Measurements from ENCODE around the gene ZNF778.
"Not testable (repeated sequence)": the region's sequence is repeated elsewhere in the genome, so short reads cannot be mapped to it uniquely, and the experiment has no call there.

Gene ZNF778

DNA sequence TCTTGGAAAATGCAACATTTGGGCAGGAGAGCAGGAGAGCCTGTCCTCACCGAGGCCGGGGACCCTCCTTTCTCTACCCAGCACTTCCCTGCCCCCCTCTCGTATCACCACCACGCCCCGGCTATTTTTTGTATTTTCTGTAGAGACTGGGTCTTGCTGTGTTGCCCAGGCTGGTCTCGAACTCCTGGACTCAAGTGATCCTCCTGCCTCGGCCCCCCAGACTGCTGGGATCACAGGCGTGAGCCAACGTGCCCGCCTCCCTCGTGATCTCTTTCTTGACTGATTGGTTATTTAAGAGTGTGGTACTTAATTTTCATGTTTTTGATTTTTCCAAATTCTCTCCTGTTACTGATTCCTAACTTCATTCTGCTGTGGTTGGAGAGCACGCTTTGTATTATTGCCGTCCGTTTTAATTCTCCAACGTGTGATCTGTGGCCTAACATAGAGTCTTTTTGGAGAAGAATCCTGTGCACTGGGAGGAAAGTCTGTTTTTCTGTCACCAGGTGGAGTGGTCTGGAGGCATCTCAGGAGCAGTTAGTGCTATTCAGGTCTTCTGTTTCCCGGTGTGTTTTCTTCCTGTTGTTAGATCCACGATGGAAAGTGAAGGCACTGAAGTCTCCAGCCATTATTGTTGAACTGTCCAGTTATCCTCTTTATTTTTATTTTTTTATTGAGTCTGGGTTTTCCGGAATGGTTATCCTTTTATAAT is 40.4 kb downstream of the ZNF778 start:
- DNase-seq (ENCODE audit: low spot score), result no peak

GRCh38 chr16:89259901-89260300 is 42.4 kb downstream of the ZNF778 start:
- DNase-seq (ENCODE audit: low spot score), result not testable (repeated sequence)

DNA sequence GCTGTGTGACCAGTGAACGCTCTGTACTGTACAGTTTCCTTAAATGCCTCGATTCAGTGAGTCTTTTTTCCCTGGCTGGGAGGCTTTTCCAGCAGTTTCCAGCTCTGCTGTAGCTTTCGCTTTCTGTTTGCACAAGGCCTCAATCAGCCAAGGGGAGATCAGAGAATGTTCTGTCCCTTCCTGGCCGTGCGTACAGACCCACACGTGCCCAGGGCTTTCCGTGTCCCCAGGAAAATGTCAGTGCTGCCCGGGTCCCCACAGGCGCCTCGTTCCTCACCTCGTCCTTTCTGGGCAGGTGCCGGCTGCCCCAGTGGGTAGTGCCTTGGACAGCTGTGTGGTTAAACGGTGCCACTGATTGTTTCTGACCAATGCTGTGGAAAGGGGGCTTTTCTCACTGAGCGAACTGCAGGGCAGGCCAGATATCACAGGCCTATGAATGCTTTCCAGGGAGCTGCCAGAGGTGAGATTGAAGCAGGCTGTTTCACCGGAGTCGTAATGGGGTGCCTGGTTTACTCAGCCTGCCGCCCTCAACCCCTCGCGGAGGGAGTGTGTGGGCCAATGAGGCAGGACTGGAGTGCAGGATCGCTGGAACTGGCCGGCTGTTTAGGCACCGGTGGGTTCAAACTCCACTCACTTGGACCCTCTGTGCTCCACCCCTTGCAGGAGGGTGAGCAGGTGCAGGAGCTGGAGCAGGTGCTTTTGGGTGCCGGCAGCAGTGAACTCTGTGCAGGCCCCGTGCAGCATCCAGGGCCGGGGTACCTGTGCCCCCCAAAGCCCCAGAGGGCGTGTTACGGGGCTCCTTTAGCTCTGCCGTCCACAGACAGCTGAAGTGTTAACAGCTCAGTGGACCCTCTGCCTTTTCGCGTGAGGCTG is 44.4 kb downstream of the ZNF778 start:
- DNase-seq (ENCODE audit: low spot score), result no peak

DNA sequence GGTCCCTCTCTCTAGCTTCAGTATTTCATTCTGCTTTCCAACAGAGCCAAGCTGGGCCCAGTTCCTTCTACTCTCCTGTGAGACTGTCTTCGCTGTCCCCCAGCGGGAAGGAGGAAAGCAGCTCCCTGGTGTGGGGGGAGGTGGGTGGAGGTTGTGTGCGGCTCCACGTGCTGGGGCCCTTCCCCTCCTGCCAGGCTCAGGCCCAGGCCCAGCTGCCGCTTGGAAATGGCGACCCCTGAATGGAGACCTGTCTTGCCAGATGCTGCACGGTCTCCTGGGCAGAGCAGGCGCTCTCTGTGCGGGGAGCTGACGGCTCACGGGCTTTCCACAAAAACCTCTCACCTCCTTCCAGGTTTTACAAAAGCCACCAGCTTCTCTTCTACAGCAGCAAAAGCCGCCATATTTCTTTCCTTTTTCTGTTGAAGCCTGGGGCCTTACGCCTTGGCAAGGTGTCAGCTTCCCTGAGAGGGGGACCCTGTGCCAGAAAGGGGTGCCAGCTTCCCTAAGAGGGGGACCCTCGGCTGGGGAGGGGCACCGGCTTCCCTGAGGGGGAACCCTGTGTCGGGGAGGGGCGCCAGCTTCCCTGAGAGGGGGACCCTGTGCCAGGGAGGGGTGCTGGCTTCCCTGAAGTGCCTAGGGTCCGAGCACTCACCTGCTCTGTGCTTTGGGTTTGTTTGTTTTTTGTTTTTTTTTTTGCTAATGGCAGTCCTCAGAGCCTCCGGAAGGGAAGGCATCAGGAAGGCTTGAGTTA is 47.5 kb downstream of the ZNF778 start:
- no peak for DNase-seq (ENCODE audit: low spot score)

DNA sequence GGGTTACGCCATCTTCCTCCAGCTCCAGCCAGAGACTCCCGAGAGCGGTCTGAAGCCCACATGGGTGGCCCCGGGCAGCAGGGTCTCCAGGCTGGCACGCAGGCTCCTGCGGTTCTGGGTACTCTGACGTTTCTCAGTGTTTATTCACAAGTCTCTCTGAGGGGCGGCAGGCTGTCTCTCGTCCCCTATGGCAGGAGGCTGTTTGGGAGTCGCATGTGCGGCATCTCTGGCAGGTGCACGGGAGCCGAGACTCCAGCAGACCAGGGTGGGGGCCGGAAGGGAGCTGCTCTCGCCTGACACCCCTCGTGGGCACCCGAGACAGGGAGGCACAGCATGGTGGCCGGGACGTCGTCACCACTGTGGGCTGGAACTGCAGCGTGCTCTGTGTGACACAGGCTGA is 48.1 kb downstream of the ZNF778 start:
- DNase-seq (ENCODE audit: low spot score), result no peak

GRCh38 chr16:89266521-89267134 is 49.1 kb downstream of the ZNF778 start:
- no peak for DNase-seq (ENCODE audit: low spot score)

DNA sequence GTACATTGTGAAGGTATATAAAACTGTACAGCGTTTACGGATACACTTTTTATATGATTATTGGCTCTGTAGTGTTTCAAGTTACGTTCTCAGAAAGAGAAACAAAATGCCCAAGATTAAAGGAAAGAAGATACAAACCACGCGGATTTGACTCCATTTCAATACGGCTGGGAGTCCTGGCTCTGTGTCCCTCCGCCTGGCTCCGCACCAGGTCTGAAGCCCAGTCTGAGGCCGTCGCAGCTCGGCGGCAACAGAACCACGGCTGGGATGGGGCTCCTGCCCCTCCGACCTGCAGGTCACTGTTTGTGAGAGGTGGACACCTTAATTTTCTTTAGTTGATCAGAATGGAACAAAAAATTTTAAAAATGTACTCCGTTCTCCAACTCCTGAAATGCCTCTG is 50.2 kb downstream of the ZNF778 start:
- DNase-seq (ENCODE audit: low spot score), result not testable (repeated sequence)

DNA sequence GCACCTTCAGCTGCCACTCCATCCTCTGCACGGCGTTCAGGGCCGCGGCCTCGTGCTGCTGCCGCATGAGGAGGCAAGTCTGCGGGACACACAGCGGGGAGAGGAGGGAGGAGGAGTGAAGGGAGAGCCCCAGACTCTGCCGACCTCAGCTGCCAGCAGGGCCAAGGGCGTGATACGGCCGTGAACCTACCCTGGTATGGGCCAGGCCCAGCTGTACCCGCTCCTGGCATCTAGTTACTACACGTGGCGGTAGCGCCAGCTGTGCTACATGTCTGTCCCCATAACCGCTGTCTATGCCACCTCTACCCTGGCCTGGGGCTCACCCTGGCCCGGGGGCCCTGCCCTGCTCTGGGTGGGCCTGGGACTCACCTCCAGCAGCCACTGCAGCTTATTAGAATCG is 51.1 kb downstream of the ZNF778 start:
- no peak for DNase-seq (ENCODE audit: low spot score)

DNA sequence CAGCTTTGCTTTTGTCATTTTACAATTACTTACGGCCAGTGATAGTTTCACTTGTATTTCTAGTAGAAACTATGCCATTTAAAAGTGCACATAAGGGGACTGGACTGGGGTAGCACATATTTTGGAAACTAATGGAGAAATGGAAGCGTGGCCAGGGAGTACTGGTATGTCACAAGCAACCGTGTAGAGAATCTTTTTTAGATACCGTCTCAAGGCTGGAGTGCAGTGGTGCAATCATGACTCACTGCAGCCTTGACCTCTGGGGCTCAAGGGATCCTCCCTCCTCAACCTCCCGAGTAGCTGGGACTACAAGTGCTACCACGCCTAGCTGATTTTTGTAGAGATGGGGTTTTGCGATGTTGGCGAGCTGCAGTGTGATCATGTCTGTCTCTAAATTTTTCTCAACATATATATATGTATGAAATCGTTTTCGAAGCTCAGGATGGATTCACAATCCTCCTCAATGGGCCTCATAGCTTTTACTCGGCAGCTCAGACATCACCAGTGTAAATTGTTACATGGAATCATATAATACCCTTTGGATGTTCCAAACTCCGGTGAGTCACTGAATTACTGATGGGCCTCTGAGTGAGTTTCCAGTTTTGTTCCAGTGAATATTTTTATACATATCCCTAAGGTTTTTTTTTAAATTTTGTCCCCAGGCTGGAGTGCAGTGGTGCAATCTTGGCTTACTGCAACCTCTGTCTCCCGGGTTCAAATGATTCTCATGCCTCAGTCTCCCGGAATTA is 51.7 kb downstream of the ZNF778 start:
- no peak for DNase-seq (ENCODE audit: low spot score)

- DNase-seq (ENCODE audit: low spot score), result no peak
Measured at GRCh38 chr16:89269805-89270665, 52.5 kb downstream of the ZNF778 start.

DNA sequence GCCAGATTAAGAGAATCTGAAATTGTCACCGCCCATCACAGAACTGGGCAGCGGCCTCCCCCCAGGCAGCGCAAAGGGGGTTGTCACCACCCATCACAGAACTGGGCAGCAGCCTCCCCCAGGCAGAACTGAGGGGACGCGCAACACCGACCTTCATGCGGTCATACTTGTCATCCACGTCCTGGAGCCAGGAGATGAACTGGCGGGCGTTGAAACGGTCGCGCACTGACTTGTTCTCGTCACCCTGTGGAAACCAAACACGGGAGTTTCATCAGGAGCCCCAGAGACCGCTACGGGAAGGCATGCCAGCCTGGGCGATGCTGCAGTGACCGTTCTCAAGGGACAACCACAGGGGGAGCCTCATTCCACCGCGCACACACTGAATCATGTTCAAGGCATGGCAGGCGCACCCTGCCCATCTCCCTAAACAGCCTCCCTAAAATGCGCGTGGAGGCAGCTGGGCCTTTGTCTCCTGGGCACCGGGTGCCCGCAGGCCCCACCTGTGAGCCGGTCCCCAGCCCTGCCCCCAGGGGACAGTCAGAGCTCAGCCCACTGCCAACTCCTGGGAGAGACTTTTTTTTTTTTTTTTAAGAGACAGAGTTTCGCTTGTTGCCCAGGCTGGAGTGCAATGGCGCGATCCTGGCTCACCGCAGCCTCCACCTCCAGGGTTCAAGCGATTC is 53.3 kb downstream of the ZNF778 start:
- no peak for DNase-seq (ENCODE audit: low spot score)

- no peak for DNase-seq (ENCODE audit: low spot score)
Measured at GRCh38 chr16:89272631-89273030, 55.1 kb downstream of the ZNF778 start.

DNA sequence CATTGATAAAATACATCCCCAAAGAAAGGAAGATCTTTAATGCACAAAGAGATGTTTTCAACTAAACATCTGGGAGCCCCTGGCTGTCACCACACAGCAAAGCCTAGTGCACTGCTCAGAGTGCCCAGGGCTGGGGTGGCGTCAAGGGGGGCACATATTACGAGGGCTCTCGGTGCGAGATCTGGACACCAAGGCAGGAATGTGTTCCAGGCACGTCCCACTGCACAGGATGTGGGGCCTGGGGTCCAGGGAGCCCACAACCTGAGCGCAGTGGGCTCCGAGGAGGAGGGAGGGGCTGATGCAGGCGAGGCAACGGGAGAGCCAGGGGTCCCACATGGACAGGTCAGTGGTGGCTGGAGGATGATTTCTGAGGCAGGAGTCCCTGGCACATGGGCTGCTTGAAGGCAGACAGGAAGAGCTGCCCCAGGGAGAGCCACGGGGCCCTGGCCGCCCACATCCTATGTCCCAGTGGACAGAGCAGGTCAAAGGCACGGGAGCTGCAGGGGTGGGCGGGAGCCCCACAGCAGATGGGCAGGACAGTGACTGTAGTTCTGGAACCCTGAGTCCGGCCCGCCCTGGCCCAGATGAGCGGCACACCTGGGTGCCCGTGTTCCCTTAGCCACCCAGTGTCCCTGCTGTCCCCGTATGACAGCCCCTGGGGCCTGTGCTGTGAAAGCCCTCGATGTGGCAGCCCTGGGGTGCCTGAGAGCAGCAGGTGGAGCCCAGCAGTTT is 56.4 kb downstream of the ZNF778 start:
- DNase-seq (ENCODE audit: low spot score), result no peak

- no peak for DNase-seq (ENCODE audit: low spot score)
Measured at GRCh38 chr16:89274561-89275283, 57.2 kb downstream of the ZNF778 start.

GRCh38 chr16:89275284-89275584 is 57.7 kb downstream of the ZNF778 start:
- no peak for DNase-seq (ENCODE audit: low spot score)

GRCh38 chr16:89275837-89276720 is 58.6 kb downstream of the ZNF778 start:
- no peak for DNase-seq (ENCODE audit: low spot score)

- no peak for DNase-seq (ENCODE audit: low spot score)
Measured at GRCh38 chr16:89277049-89277448, 59.5 kb downstream of the ZNF778 start.

Data from Ammon's horn (tissue), 1 donor.